Activated T-cell treated with anti-CD3 and anti-CD28 coated beads for 24 hours (primary cell): ENCODE data around the gene USF1.
A peak's percentile ranks its signal among the peaks of the same experiment; 100 is the strongest.
"Not testable (repeated sequence)": the region's sequence is repeated elsewhere in the genome, so short reads cannot be mapped to it uniquely, and the experiment has no call there.

Experiments
- DNase-seq: peaks from one replicate; pipeline ENCODE4 v3.0.0-alpha.2; 2020; ENCODE audit warnings: low read depth

The USF1 gene

DNA sequence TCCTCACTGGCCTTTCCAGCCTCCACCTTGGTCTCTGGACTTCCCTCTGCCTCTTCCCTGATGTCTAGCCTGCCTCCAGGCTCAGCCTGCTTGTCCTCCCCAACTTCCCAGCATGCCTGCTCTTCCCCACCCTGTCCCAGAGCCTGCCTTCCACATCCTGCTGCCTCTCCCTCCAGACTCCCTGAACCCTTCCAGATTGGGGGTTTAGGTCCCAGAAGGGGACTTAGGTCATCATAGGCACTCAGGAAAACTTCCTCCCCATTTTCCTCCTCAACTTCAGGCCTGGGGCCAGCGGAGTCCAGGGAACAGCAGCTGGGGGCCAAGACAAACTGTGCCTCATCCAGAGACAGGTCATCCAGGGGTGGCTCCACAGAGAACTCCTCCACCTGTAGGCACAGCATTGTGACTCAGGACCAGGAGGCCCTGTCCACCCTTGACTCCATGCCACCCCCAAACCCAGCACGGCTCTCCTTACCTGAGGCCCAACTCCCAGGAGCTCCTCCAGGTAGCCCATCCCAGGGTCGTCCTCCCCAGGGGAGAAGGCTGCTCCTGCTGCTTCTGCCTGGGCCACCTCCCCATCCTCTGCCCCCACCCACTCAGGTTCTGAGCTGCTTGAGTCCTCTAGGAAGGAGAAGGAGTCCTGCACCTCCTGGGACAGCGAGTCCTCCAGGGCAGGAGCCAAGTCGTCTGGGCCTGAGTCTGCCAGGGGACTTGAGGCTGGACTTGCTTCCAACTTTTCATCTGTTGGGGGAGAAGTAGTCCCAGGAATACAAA is 3.4 kb upstream of the USF1 start:
- no peak for DNase-seq

DNA sequence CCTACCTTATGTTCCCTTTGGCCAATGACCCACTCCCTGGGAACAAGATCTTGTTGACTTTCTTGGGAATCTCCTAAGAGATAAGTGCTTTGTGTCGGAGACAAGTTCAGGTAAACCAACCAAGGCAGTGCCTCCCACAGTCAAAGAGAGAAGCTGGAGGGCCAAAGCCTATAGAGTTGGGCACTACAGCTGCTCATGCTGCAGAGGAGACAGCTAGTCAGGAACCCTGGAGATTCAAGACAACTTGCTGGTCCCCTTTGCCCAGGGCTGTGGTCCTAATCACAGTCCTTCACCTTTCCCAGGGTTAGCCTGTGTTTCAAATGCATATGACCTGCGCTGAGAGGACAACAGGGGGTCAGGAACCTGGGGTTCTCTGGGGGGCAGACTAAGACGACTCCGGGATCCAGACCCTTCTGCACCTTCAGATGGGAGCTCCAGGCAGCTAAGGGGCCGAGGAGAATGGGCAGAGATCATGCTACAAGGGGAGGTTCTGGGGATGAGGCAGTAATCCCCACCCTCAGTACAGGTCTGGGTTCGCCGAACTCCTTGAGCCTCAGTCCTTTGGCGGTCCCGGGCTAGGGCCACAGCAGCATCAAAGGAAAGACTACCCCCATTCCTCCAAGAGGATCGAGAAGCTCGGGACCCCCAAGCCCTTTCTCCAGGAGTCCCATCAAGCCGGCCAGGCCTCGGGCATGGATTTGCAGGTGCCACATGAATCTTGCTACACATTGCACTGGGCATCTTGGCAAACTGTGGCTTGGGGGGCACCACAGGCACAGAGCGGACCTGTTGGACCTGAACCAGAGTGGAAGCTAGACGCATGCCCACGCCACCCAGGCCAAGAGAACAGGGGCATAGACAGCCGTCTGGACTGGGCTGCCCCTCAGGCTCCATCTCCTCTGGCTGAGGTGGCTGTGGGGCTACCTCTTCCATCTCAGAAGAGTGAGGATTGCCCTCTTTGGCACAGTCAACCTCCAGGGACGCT is 2.0 kb upstream of the USF1 start:
- DNase-seq = no peak

DNA sequence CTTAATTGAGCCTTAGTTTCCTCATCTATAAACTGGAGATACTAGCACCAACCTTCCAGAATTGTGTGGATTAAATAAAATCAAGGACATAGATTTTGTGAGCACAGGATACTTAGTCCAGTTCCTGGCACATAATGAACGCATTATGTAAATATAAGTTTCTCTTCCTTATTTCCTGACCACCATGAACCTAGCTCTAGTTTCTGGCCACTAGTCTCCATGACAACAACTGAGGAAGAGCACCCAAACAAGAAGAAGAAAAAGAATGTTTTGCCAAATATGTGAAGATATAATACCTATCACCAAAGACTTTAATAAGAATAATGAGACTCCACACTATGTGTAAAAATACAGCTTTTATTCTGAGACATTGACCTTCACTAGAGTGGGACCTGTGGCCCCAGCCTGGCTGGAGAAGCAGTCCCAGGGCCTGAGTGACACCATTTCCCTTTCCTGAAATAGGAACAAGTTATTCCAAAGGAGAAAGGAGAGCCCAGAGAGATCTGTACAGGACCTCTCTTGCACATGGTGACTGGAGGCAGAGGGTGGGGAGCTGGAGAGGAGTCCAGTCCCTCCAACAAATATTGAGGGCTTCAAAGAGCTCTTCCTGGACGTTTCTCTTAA is 940 bp upstream of the USF1 start:
- no peak for DNase-seq

DNA sequence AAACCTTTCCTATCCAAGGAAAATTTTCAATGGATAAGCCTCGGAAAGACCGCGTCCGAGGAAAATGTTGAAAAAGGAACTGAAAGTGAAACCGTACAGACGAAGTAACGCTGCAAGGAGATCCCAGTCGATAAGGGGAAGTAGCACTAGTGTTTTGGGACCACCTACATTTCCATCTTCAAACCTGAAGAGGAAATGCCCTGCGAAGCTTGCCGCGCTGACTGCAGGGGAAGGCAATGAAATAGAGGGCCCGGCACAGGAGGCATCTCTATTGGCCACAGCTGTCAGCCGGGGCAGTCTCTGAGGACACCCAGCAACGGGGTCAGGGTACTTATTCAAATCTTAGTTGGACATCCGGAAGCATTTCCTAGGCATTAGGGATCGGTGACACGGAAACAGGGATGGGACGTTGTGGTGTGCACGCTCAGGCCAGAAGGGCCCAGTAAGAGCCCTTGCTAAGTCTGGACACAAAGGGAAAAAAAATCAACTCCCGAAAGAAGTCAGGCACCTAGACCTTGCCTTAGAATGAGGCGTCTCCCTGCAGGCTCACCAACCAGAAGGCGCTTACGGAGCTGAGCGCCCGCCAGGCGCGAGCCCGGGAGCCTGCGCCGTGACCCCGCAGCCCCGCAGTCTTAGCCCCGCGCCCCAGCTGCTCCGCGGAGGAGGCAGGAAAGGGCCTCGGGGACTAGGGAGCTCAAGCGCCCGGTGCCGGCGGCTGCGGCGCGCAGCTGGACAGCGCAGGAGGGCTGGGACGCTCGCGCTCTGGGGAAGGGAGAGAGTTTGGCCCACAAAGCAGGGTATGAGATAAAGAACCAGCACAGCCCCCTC is 655 bp downstream of the USF1 start:
- peak; percentile 47 for DNase-seq

DNA sequence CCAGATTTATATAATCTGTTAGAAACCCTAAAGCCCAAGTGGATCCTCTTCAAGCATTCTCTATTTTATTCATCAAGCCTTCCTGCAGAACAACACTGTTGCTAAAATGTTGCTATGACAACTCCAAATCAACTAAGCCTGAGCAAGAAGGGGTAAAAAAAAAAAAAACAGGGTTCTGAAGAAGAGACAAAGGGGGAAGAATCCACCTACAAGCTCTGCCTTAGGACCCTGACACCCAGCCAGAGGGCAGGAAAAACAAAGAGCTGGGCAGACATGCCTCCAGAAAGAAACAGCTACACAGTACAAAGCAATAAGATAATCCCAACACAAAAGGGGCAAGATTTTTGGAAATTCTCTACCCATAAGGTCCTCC is 1.3 kb downstream of the USF1 start:
- no peak for DNase-seq

DNA sequence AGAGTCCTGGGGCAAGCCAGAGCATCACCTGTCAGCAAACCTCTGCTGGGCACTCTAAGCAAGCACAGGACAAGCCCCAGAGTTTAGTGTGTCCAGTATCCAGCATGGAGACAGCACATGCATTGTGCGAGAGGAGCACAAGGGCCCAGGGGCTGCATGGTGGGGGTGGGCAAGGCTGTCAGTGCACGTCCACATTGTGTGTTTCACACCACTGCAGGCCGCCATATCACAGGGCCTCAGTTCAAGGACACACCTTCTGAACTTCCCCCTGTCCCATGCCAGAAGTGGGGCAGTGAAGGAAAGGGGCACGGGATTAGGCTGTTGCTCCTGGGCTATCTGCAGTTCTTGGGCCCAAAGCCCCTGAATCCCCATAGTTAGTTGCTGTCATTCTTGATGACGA is 6.2 kb downstream of the USF1 start:
- DNase-seq = no peak

DNA sequence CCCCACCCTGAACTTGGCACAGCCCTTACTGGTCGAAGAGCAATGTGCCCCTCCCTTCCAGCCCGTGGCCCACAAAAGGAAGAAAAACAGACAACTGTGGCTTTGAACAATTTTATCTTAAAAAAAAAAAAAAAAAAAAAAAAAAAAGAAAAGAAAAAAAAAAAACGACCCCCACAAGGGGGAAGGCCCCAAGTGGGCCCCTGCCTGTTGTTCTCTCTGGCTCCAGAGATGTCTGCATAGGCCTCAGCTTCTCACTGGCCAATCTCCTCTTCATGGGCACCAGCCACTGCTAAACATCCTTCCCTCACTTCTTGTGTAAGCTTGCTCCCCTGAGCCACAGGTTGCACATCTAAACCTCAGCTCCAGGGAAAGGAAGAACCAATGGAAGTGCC is 6.6 kb downstream of the USF1 start:
- DNase-seq = no peak

DNA sequence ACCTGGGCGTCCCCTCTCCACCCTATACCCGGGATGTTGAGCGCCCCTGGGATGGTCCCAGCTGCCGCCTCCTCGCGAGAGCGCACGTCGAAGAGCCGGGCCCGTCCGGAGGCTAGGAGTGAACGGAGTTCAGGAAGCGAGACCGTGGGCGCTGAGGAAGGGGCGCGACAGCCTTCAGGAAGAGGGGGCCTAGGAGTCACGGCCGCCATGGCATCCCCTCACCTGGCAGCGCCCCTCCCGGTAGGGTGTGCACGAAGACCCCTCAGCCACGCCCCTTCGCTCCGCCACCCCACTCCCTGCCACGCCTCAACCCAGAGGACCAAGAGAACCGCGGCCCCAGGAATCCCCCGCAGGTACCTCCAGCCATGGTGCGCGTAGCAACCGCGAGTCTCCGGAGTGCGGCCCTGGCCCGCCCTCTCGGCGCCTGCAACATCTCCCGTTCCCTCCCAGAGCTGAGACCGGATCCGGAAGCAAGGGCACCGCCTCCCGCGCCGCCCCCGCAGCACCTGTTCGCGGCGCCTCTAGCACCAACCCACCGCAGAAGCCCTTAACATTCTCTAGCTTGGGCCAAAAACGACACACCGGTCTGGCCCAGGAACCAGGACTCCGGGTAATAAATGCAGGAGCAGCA is 7.1 kb downstream of the USF1 start, which contains the start of gene TSTD1:
TSTD1 (minus strand) TSS at position 442 of the 631 bp plus-strand sequence; CDS start at position 367, 75 bp downstream.
- peak; percentile 78 for DNase-seq

DNA sequence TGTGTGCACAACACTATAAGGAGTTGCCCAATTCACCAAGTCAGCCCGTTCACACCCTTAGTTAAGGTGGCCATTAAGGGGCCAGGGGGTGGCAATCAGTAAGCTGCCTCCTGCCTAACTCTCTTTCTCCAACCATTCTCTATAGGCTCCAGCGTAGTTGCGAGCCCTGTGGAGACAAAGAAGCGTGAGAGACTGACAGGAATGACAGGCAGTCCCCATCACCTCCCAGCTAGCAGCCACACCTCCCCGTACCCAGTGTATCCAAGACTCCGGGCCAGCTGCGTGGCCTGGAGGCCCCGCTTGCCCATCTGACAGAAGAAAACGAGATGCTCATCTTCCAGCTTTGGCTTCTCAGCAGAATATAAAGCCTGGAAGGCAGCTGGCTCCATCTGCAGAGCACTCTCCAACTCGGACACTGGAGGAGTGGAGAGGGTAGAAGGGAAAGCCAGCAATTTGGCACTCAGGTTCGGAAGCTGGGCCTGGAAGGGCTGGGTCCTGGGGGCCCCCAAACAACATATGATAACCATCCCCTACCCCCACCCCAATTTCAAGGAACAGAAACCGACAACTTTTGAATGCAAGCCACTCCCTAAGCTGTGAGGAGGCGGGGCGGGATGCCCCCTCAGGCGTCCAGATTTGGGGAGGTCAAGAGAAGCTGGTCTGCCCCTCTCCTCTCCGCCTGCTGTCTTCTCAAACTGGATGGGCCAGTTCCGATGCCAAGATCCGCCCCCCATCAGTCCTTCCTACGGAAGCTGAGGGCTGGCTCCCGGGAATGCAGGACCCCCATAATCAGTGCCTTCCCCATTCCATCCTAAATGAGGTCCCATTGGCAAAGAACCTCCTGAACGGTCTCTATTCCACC is 7.9 kb downstream of the USF1 start:
- DNase-seq = no peak

DNA sequence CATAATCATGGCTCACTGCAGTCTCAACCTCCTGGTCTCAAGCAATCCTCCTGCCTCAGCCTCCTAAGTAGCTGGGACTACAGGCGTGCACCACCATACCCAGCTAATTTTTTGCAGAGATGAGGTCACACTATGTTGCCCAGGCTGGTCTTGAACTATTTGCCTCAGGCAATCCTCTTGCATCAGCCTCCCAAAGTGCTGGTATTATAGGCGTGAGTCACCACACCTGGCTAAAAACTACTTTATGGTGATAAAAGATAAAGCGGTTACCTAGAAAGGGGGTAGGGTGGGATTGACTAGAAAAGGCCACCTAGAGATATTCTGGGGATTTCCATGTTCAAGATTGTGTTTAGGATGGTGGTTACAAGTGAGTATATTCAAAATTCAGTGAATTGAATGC is 12.0 kb downstream of the USF1 start:
- DNase-seq = no peak

DNA sequence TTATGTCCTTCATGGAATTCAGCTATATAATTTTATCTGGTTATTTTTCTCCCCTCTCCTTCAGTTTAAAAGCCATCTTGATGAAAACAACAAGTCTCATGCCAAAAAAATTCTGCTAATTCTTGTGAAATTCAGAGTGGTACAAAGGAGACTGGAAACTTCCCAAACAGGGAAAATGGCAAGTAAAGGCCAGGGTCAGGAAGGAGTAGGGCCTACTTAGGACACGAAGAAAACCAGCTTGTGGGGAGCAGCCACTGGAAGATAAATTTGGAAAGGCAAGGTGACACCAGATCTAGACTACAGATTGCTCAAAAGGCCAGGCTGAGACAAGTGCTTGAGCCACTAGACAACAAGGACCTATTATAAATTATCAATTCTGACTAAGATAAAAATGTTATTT is 13.4 kb downstream of the USF1 start:
- DNase-seq = no peak

DNA sequence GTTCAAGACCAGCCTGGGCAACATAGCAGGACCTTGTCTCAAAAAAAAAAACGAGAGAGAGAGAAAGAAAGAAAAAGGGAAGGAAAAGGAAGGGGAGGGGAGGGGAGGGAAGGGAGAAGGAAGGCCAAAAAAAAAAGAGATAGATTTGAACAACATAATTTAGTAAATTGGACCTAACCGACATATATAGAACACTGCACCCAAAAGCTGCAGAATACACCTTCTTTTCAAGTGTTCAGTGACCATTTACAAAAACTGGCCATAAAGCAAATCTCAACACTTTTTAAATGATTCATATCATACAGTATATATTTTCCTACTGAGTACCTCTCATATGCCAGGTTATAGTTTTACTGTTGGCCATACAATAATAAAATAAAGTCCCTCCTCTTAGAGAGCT is 13.9 kb downstream of the USF1 start:
- no peak for DNase-seq

DNA sequence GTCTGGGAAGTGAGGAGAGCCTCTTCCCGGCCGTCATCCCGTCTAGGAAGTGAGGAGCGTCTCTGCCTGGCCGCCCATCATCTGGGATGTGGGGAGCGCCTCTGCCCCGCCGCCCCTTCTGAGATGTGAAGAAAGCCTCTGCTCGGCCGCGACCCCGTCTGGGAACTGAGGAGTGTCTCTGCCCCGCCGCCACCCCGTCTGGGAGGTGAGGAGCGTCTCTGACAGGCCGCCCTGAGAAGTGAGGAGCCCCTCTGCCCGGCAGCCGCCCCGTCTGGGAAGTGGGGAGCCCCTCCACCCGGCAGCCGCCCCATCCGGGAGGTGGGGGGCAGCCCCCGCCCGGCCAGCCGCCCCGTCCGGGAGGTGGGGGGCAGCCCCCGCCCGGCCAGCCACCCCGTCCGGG is 16.3 kb downstream of the USF1 start:
- not testable (repeated sequence) for DNase-seq

DNA sequence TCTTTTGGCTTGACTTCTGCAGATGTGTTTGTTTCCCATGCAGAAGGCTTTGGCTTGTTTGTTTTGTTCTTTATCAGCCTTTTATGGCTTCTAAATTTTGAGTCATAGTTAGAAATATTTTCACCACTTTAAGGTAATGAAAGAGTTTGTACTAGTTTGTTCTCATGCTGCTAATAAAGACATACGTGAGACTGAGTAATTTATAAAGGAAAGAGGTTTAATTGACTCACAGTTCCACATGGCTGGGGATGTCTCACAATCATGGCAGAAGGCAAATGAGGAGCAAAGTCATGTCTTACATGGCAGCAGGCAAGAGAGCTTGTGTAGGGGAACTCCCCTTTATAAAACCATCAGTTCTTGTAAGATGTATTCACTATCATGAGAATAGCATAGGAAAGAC is 18.8 kb downstream of the USF1 start:
- DNase-seq = peak; percentile 20

DNA sequence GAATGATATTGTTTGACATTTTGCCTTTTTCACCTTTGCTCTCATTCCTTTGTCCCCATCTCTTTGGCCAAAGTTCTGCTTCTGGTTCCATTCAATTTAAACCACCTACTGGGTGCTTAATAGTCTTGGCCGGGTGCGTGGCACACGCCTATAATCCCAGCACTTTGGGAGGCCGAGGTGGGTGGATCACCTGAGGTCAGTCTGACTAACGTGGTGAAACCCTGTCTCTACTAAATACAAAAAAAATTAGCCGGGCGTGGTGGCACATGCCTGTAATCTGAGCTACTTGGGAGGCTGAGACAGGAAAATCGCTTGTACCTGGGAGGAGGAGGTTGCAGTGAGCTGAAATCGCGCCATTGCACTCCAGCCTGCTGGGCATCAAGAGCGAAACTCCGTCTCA is 23.3 kb downstream of the USF1 start:
- not testable (repeated sequence) for DNase-seq

DNA sequence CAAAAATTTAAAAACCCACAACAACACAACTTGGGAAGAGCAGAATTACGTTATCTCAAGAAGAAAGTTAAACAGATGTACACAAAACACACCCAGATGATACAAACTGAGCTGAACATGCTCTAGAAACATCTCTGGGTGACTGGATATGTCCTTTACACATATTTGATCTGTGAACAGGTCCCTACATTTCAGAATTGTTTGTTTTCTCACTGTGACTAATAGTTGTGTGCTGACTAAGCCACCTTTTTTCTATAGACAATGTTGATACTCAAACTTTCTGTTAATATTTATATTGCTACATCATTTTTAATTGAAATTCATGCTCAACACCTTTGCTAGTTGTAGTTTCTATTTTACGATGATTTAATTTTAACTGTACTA is 23.8 kb downstream of the USF1 start:
- no peak for DNase-seq

DNA sequence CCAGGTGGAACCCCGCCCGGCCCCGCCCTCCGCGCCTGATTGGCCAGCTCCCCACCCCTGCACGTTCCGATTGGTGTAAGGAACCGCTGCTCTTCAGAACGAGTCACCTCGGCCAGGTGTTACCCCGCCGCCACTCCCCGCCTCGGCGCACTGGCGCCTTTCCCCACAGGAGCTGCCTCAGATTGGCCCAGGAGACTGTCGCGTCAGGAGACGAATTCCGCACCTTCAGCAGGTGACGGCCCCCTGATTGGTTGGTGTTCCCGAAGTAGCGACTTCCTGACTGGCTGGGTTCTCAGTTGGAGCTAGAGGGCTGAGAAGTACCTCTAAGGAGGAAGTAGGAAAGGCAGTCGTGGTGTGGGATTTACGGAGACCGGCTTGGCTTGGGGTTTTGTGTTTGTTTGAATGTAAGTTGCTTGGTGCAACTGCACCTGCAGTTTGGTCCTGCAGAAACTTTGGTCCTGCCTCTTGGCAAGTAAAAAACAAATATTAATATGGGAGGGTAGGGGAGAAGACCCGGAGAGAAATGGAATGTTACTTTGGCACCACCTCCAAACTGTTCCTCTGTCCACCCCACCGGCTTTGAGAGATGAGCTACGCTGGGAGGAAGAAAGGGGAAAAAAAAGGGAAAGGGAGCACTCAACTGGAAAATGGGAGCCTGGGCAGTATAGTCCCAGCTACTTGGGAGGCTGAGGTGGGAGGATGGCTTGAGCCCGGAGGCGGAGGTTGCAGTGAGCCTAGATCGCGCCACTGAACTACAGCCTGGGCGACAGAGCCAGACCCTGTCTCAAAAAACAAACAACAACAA is 24.4 kb downstream of the USF1 start:
- peak; percentile 76 for DNase-seq

DNA sequence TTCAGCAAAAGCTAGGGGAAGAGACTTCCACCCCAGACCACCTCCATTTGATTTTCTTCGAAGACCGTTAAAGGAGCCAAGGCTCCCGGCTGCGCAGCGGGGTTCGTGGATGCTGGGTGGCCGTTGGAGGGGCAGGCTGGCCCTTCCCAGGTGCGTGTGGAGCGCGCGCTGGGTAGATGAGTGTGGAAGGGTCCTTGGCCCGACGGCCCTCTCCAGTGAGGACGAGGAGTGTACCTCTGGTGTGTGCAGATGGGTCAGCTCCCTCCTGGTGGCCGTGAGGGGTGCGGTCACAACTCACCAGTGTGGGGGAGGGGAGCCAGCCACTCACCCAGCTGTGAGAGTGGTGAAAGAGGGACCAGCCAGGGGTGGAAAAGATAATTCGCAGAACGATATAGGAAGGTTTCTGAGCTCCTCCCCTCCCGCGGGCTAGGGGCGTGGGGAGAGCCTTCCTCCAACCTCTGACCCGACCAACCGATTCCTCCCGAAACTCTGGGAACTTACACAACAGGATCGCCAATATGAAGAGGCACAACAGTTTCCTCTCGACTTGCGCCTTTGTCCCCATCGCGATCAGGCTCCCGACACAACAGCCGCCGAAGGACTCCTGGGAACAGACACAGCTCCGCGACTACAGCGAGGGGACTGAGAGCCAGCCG is 25.1 kb downstream of the USF1 start, which contains the start of gene F11R:
F11R (minus strand) TSS at position 644 of the 656 bp plus-strand sequence; CDS start at position 565, 79 bp downstream.
- no peak for DNase-seq
